T-helper 2 cell treated with Interferon-gamma antibody and Interleukin-4, amounts not matched to agents 5 μg/mL and 100 μg/mL, for 36 hours (primary cell): ENCODE results near the gene CDH26.
A peak's percentile ranks its signal among the peaks of the same experiment; 100 is the strongest.
"Not testable (repeated sequence)": the region's sequence is repeated elsewhere in the genome, so short reads cannot be mapped to it uniquely, and the experiment has no call there.

Experiments used
- DNase-seq: peaks from one replicate; pipeline ENCODE4 v3.0.0; 2021; ENCODE audit warnings: low spot score
- H3K27ac Mint-ChIP-seq: one replicate; pipeline ENCODE4 v1.8.0; 2021; ENCODE audit warnings: mild to moderate bottlenecking, mixed read lengths
- H3K27me3 Mint-ChIP-seq: one replicate; pipeline ENCODE4 v1.8.0; 2021; ENCODE audit warnings: low read depth, mixed read lengths
- H3K36me3 Mint-ChIP-seq: one replicate; pipeline ENCODE4 v1.8.0; 2021; ENCODE audit warnings: low read depth, mixed read lengths
- H3K4me1 Mint-ChIP-seq: one replicate; pipeline ENCODE4 v1.8.0; 2021; ENCODE audit warnings: low read depth, mixed read lengths
- H3K4me3 Mint-ChIP-seq: one replicate; pipeline ENCODE4 v1.8.0; 2022; ENCODE audit warnings: mild to moderate bottlenecking, moderate library complexity, mixed read lengths
- H3K9me3 Mint-ChIP-seq: one replicate; pipeline ENCODE4 v1.8.0; 2021; ENCODE audit warnings: mixed read lengths

The CDH26 gene

GRCh38 chr20:59948828-59949720 lies 9.1 kb upstream of the CDH26 start:
- Mint-ChIP-seq H3K27me3 (no peaks in the 10 kb centered on the region), H3K27ac (peak overlapping the region; percentile 93), H3K9me3 (no peaks in the 10 kb centered on the region), H3K36me3 (peaks cover 20% of the 10 kb centered on the region), H3K4me1 (peaks cover 27% of the 10 kb centered on the region), H3K4me3 (peak overlapping the region; percentile 76)
- DNase-seq, result no peak

GRCh38 chr20:59949911-59950310 lies 8.3 kb upstream of the CDH26 start:
- peaks cover 12% of the 10 kb centered on the region for H3K36me3 Mint-ChIP-seq
- no peaks in the 10 kb centered on the region for H3K9me3 Mint-ChIP-seq
- DNase-seq, result no peak
- peaks cover 24% of the 10 kb centered on the region for H3K4me1 Mint-ChIP-seq
- no peak overlapping the region for H3K27ac Mint-ChIP-seq
- H3K27me3 Mint-ChIP-seq, result no peaks in the 10 kb centered on the region
- H3K4me3 Mint-ChIP-seq, result no peak overlapping the region

- H3K27ac Mint-ChIP-seq, result peak overlapping the region; percentile 44
These were observed 3.5 kb upstream of the CDH26 start for GRCh38 chr20:59954718-59955117.

GRCh38 chr20:59955131-59955796 lies 3.0 kb upstream of the CDH26 start:
- no peak for DNase-seq
- no peak overlapping the region for H3K4me3 Mint-ChIP-seq
- H3K9me3 Mint-ChIP-seq, result no peaks in the 10 kb centered on the region
- no peaks in the 10 kb centered on the region for H3K36me3 Mint-ChIP-seq
- peak overlapping the region; percentile 44 for H3K27ac Mint-ChIP-seq
- no peaks in the 10 kb centered on the region for H3K27me3 Mint-ChIP-seq
- H3K4me1 Mint-ChIP-seq, result no peaks in the 10 kb centered on the region

More at GRCh38 chr20:59954718-59955117, 3.5 kb upstream of the CDH26 start:
- no peak for DNase-seq
- Mint-ChIP-seq H3K4me3 (no peak overlapping the region), H3K4me1 (no peaks in the 10 kb centered on the region), H3K27me3 (no peaks in the 10 kb centered on the region), H3K9me3 (no peaks in the 10 kb centered on the region), H3K36me3 (no peaks in the 10 kb centered on the region)

GRCh38 chr20:59957568-59957967 lies 655 bp upstream of the CDH26 start:
- not testable (repeated sequence) for H3K36me3 Mint-ChIP-seq, DNase-seq, H3K4me3 Mint-ChIP-seq, H3K27me3 Mint-ChIP-seq, H3K27ac Mint-ChIP-seq, H3K4me1 Mint-ChIP-seq, H3K9me3 Mint-ChIP-seq

- no peaks in the 10 kb centered on the region for H3K9me3 Mint-ChIP-seq
- no peak for DNase-seq
- H3K36me3 Mint-ChIP-seq, result no peaks in the 10 kb centered on the region
- H3K27ac Mint-ChIP-seq, result no peak overlapping the region
- H3K4me3 Mint-ChIP-seq, result no peak overlapping the region
- no peaks in the 10 kb centered on the region for H3K27me3 Mint-ChIP-seq
- H3K4me1 Mint-ChIP-seq, result no peaks in the 10 kb centered on the region
These were observed 403 bp downstream of the CDH26 start for GRCh38 chr20:59958626-59959025.

- no peaks in the 10 kb centered on the region for H3K36me3 Mint-ChIP-seq
- no peak overlapping the region for H3K4me3 Mint-ChIP-seq
- no peak for DNase-seq
- H3K4me1 Mint-ChIP-seq, result no peaks in the 10 kb centered on the region
- H3K27me3 Mint-ChIP-seq, result no peaks in the 10 kb centered on the region
- H3K9me3 Mint-ChIP-seq, result no peaks in the 10 kb centered on the region
- no peak overlapping the region for H3K27ac Mint-ChIP-seq
These were observed 3.2 kb downstream of the CDH26 start for GRCh38 chr20:59961423-59961822.

- DNase-seq, result no peak
- Mint-ChIP-seq H3K4me3 (no peak overlapping the region), H3K27me3 (no peaks in the 10 kb centered on the region), H3K4me1 (no peaks in the 10 kb centered on the region), H3K9me3 (no peaks in the 10 kb centered on the region), H3K27ac (no peak overlapping the region), H3K36me3 (no peaks in the 10 kb centered on the region)
These were observed 3.9 kb downstream of the CDH26 start for GRCh38 chr20:59962155-59962554.

GRCh38 chr20:59966428-59966827 lies 8.2 kb downstream of the CDH26 start:
- Mint-ChIP-seq H3K9me3 (no peaks in the 10 kb centered on the region), H3K4me3 (no peak overlapping the region), H3K27ac (no peak overlapping the region), H3K4me1 (no peaks in the 10 kb centered on the region), H3K27me3 (no peaks in the 10 kb centered on the region), H3K36me3 (no peaks in the 10 kb centered on the region)
- DNase-seq, result no peak

GRCh38 chr20:59971428-59971827 lies 13.2 kb downstream of the CDH26 start:
- H3K27me3 Mint-ChIP-seq, result no peaks in the 10 kb centered on the region
- no peak for DNase-seq
- no peaks in the 10 kb centered on the region for H3K9me3 Mint-ChIP-seq
- no peak overlapping the region for H3K4me3 Mint-ChIP-seq
- no peaks in the 10 kb centered on the region for H3K36me3 Mint-ChIP-seq
- no peak overlapping the region for H3K27ac Mint-ChIP-seq
- no peaks in the 10 kb centered on the region for H3K4me1 Mint-ChIP-seq

- no peaks in the 10 kb centered on the region for H3K27me3 Mint-ChIP-seq
- H3K4me1 Mint-ChIP-seq, result no peaks in the 10 kb centered on the region
- no peak overlapping the region for H3K27ac Mint-ChIP-seq
- H3K4me3 Mint-ChIP-seq, result no peak overlapping the region
- no peaks in the 10 kb centered on the region for H3K9me3 Mint-ChIP-seq
- DNase-seq, result no peak
- H3K36me3 Mint-ChIP-seq, result no peaks in the 10 kb centered on the region
These were observed 14.0 kb downstream of the CDH26 start for GRCh38 chr20:59972037-59972801.

GRCh38 chr20:59976156-59976782 lies 18.0 kb downstream of the CDH26 start:
- H3K9me3 Mint-ChIP-seq, result no peaks in the 10 kb centered on the region
- H3K36me3 Mint-ChIP-seq, result no peaks in the 10 kb centered on the region
- no peaks in the 10 kb centered on the region for H3K27me3 Mint-ChIP-seq
- no peak overlapping the region for H3K4me3 Mint-ChIP-seq
- H3K27ac Mint-ChIP-seq, result no peak overlapping the region
- DNase-seq, result no peak
- H3K4me1 Mint-ChIP-seq, result no peaks in the 10 kb centered on the region

- no peak for DNase-seq
- Mint-ChIP-seq H3K4me3 (no peak overlapping the region), H3K9me3 (no peaks in the 10 kb centered on the region), H3K27me3 (no peaks in the 10 kb centered on the region), H3K36me3 (no peaks in the 10 kb centered on the region), H3K27ac (no peak overlapping the region), H3K4me1 (no peaks in the 10 kb centered on the region)
These were observed 18.9 kb downstream of the CDH26 start for GRCh38 chr20:59977086-59977485.

GRCh38 chr20:59983076-59983475 lies 24.9 kb downstream of the CDH26 start:
- Mint-ChIP-seq H3K27ac (no peak overlapping the region), H3K27me3 (no peaks in the 10 kb centered on the region), H3K4me3 (no peak overlapping the region), H3K36me3 (no peaks in the 10 kb centered on the region), H3K9me3 (no peaks in the 10 kb centered on the region), H3K4me1 (no peaks in the 10 kb centered on the region)
- DNase-seq, result no peak
